Activated CD4-positive, alpha-beta memory T cell treated with anti-CD3 and anti-CD28 coated beads for 36 hours (primary cell): ENCODE measurements around the gene WBP1L. TPM values are rescaled to one million over a fixed set of nuclear protein-coding genes. Genes with fewer than 3 reads are reported as not detected.
A peak's percentile ranks its signal among the peaks of the same experiment; 100 is the strongest.
"Not testable (repeated sequence)": the region's sequence is repeated elsewhere in the genome, so short reads cannot be mapped to it uniquely, and the experiment has no call there.

Experiments
- CTCF ChIA-PET: fragments of 350-600 bp; sonication (Branson Sonifier 250); formaldehyde crosslinking; loops from one replicate; lab custom pipeline; 2021; ENCODE audit warnings: antibody characterized with exemption, inconsistent platforms; lab: Charles Lee
- POLR2A ChIA-PET: fragments of 350-600 bp; sonication (Branson Sonifier 250); formaldehyde crosslinking; loops from one replicate; lab custom pipeline; 2021; ENCODE audit warnings: antibody characterized with exemption; lab: Charles Lee
- DNase-seq: peaks from one replicate; pipeline ENCODE4 v3.0.0-alpha.2; 2020
- H3K27ac Mint-ChIP-seq: one replicate; pipeline ENCODE4 v1.8.0; 2021; ENCODE audit warnings: mixed read lengths
- H3K27me3 Mint-ChIP-seq: one replicate; pipeline ENCODE4 v1.8.0; 2021; ENCODE audit warnings: mixed read lengths
- H3K36me3 Mint-ChIP-seq: one replicate; pipeline ENCODE4 v1.8.0; 2021; ENCODE audit warnings: mixed read lengths
- H3K4me1 Mint-ChIP-seq: one replicate; pipeline ENCODE4 v1.8.0; 2021; ENCODE audit warnings: low read depth, mixed read lengths
- H3K4me3 Mint-ChIP-seq: one replicate; pipeline ENCODE4 v1.8.0; 2021; ENCODE audit warnings: mild to moderate bottlenecking, mixed read lengths
- H3K9me3 Mint-ChIP-seq: one replicate; pipeline ENCODE4 v1.8.0; 2021; ENCODE audit warnings: mixed read lengths
- intact Hi-C: fragments of 100-400 bp; cut with micrococcal nuclease; formaldehyde crosslinking; loops from one replicate; pipeline ENCODE4 v1.15.1; 2023
- total RNA-seq, 2 experiments: library from RNA; stranded (reverse); gene quantifications; one replicate each; pipeline ENCODE4 v1.2.3, GENCODE V29; 2021

Gene WBP1L
- total RNA-seq, 2 experiments from 2014 or later, result 14.6 to 15.9 TPM

- no peaks in the 10 kb centered on the region for H3K27me3 Mint-ChIP-seq
- H3K36me3 Mint-ChIP-seq, result peaks cover 16% of the 10 kb centered on the region
- ChIA-PET POLR2A (interaction anchor here (0.7 to 6.4 kb wide), 8 partner anchors 10 to 71 kb away, joined by 3 to 53 read pairs (median 12); partner anchors contain the start of genes TRIM8 and WBP1L), CTCF (interaction anchor here (0.6 to 3.3 kb wide), 12 partner anchors 8 to 208 kb away, joined by 3 to 27 read pairs (median 4); partner anchors contain the start of genes TRIM8 and WBP1L)
- intact Hi-C loops, result loop anchor here (5.0 kb wide), 2 partner anchors 51 to 281 kb away; partner anchors contain the start of gene CUEDC2
- DNase-seq, result no peak
- H3K4me1 Mint-ChIP-seq, result peaks cover 60% of the 10 kb centered on the region
- peak overlapping the region; percentile 79 for H3K27ac Mint-ChIP-seq
- peak overlapping the region; percentile 84 for H3K4me3 Mint-ChIP-seq
- H3K9me3 Mint-ChIP-seq, result no peaks in the 10 kb centered on the region
Measured at GRCh38 chr10:102712843-102713538, 30.8 kb upstream of the WBP1L start.

DNA sequence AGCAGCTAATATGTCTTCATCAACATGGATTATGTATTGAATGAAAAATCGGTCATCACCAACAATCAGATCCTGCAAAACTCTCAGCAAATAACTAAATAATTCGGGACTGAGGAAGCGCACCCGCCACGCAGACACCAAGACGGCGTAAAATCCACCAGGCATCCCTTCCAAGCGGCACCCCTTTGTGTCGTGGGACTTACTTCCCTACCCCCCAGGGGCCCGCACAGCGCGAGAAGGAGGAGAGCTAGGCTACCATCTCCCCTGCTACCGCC, 30.3 kb upstream of the WBP1L start:
- ChIA-PET CTCF (interaction anchor here (0.6 to 3.3 kb wide), 12 partner anchors 8 to 209 kb away, joined by 3 to 27 read pairs (median 4); partner anchors contain the start of genes TRIM8 and WBP1L), POLR2A (interaction anchor here (0.9 to 6.4 kb wide), 8 partner anchors 11 to 68 kb away, joined by 3 to 53 read pairs (median 12); partner anchors contain the start of genes TRIM8 and WBP1L)
- H3K27ac Mint-ChIP-seq, result peak overlapping the region; percentile 79
- H3K36me3 Mint-ChIP-seq, result peaks cover 18% of the 10 kb centered on the region
- intact Hi-C loops, result loop anchor here (5.0 kb wide), 2 partner anchors 51 to 281 kb away; partner anchors contain the start of gene CUEDC2
- peaks cover 63% of the 10 kb centered on the region for H3K4me1 Mint-ChIP-seq
- no peaks in the 10 kb centered on the region for H3K27me3 Mint-ChIP-seq
- H3K4me3 Mint-ChIP-seq, result peak overlapping the region; percentile 84
- no peaks in the 10 kb centered on the region for H3K9me3 Mint-ChIP-seq
- no peak for DNase-seq

DNA sequence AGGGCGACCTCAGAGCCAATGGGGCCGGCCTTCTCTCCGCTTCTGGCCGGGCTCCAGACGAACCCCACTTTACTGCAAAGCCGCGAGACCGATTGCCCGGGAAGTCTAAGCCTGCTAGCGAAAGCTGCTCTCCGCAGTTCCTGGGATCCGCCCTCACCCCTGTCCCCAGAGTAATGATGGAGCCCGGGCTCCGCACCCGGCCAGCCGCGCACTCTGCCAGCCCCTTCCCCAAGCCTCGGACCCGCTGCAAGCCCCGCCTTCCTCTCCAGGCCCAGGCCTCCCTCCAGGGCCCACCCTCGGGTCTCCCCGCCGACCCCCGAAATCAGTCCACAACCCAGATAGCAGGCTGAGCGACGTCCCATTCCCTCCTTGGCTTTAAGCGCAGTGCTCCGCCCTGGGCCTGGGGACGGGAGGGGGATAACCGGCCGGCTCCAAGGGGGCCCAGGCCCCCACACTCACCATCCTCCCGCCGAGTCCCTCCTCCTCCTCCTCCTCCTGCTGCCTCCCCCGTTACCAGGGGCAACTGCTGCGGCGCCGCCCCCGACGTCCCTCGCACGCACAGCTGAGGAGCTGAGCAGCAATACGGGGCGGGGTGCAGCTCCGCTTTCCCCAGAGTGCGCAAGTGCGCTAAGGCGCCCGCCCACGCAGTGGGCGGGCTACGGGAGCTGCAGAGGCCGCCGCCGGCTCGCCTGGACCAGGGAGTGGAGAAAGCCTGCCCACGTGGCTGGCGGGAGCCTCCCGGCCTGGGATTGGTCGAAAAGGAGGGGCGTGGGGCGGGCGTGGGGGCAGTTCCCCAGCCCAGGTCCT, 29.7 kb upstream of the WBP1L start, which contains the start of gene ARL3:
Gene ARL3, minus strand, starts transcription at position 584 of the 807 bp plus-strand sequence. Its CDS starts 122 bp downstream, at position 462.
- Mint-ChIP-seq H3K4me3 (peak within 1 kb of the TSS; percentile 84), H3K4me1 (peaks cover 63% of the 10 kb centered on the region), H3K36me3 (peaks cover 20% of the 10 kb centered on the region), H3K9me3 (no peaks in the 10 kb centered on the region), H3K27me3 (no peaks in the 10 kb centered on the region), H3K27ac (peak within 1 kb of the TSS; percentile 85)
- CTCF ChIA-PET, result interaction anchor here (0.6 to 3.3 kb wide), 16 partner anchors 8 to 209 kb away, joined by 3 to 27 read pairs (median 4); partner anchors contain the start of genes TRIM8 and WBP1L
- POLR2A ChIA-PET, result interaction anchor here (0.6 to 6.4 kb wide), 15 partner anchors 12 to 896 kb away, joined by 3 to 53 read pairs (median 5); partner anchors contain the start of genes CNNM2, OGA, TRIM8 and WBP1L
- intact Hi-C loops, result loop anchor here (1.0 to 5.0 kb wide), 6 partner anchors 29 to 282 kb away; partner anchors contain the start of genes ACTR1A, CUEDC2 and WBP1L
- DNase-seq, result peak; percentile 99

GRCh38 chr10:102714621-102715455, 28.9 kb upstream of the WBP1L start, which contains the start of gene SFXN2:
SFXN2 (plus strand) TSS chr10:102714636; CDS start chr10:102726637, 12,001 bp downstream.
- H3K27me3 Mint-ChIP-seq, result no peaks in the 10 kb centered on the region
- H3K9me3 Mint-ChIP-seq, result no peaks in the 10 kb centered on the region
- intact Hi-C loops, result loop anchor here (1.0 to 5.0 kb wide), 6 partner anchors 28 to 283 kb away; partner anchors contain the start of genes ACTR1A, CUEDC2 and WBP1L
- peaks cover 24% of the 10 kb centered on the region for H3K36me3 Mint-ChIP-seq
- DNase-seq, result peak; percentile 74
- H3K4me1 Mint-ChIP-seq, result peaks cover 67% of the 10 kb centered on the region
- ChIA-PET CTCF (interaction anchor here (0.8 to 3.3 kb wide), 9 partner anchors 12 to 72 kb away, joined by 3 to 27 read pairs (median 6); partner anchors contain the start of genes TRIM8 and WBP1L), POLR2A (interaction anchor here (0.6 to 6.4 kb wide), 12 partner anchors 12 to 897 kb away, joined by 3 to 53 read pairs (median 6); partner anchors contain the start of genes CNNM2, OGA, TRIM8 and WBP1L)
- H3K27ac Mint-ChIP-seq, result peak within 1 kb of the TSS; percentile 85
- peak within 1 kb of the TSS; percentile 84 for H3K4me3 Mint-ChIP-seq

DNA sequence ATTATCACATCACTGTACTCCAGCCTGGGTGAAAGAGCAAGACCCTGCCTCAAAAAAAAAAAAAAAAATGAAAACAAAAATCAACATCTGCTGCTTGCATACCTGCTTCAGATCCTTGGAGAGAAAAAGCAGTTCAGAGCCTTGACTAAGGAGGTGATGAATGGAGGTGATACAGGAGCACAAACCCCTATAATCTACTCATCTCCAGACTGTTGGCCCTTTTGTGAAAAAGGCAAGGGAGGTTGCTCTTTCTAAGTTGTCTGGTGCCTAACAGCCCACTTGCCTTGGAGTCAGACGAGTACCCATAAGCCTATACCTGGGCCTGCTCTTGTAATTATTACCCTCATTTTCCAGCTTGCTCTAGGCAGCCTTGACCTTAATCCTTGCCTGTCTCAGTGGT, 27.9 kb upstream of the WBP1L start:
- H3K27ac Mint-ChIP-seq, result peak overlapping the region; percentile 28
- H3K36me3 Mint-ChIP-seq, result peaks cover 24% of the 10 kb centered on the region
- no peaks in the 10 kb centered on the region for H3K27me3 Mint-ChIP-seq
- H3K4me1 Mint-ChIP-seq, result peaks cover 62% of the 10 kb centered on the region
- DNase-seq, result no peak
- peak overlapping the region; percentile 63 for H3K4me3 Mint-ChIP-seq
- no peaks in the 10 kb centered on the region for H3K9me3 Mint-ChIP-seq
- ChIA-PET POLR2A (interaction anchor here (6.4 kb wide), 1 partner anchor 70 kb away, joined by 53 read pairs; the partner anchor contains the start of gene TRIM8), CTCF (interaction anchor here (0.9 to 3.3 kb wide), 2 partner anchors 11 to 71 kb away, joined by 5 to 27 read pairs; partner anchors contain the start of gene TRIM8)
- intact Hi-C loops, result loop anchor here (2.0 kb wide), 1 partner anchor 41 kb away; no protein-coding TSS in a partner anchor

- POLR2A ChIA-PET, result interaction anchor here (0.6 kb wide), 1 partner anchor 75 kb away, joined by 3 read pairs; no protein-coding TSS in a partner anchor
- not testable (repeated sequence) for H3K4me3 Mint-ChIP-seq
Measured at GRCh38 chr10:102716900-102717565, 26.7 kb upstream of the WBP1L start.

DNA sequence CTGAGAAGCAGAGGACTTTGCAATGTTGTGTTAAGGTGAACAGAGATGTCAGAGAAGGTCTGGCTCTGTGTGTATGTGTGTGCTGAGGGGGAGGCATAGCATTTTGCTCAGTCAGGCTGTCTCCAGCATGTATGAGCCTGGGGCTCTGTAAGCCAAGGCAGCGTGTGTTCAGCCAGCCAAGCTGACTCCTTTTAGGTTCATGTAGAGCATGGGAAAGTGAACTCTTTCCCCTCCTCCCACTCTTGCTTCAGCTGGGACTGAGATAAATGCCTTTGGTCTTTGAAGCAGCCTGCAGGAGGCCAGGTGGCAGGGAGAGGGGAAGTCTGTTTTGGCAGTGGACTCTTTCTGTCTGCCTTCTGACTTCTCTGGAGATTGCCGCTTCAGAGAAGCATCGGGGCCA, 25.5 kb upstream of the WBP1L start:
- no peak overlapping the region for H3K4me3 Mint-ChIP-seq
- H3K27me3 Mint-ChIP-seq, result no peaks in the 10 kb centered on the region
- CTCF ChIA-PET, result no interaction called here
- H3K4me1 Mint-ChIP-seq, result peaks cover 46% of the 10 kb centered on the region
- peak overlapping the region; percentile 20 for H3K27ac Mint-ChIP-seq
- DNase-seq, result no peak
- no peaks in the 10 kb centered on the region for H3K9me3 Mint-ChIP-seq
- peaks cover 24% of the 10 kb centered on the region for H3K36me3 Mint-ChIP-seq
- POLR2A ChIA-PET, result interaction anchor here (1.5 kb wide), 1 partner anchor 35 kb away, joined by 4 read pairs; no protein-coding TSS in a partner anchor
- intact Hi-C loops, result no loop called here

More at GRCh38 chr10:102716900-102717565, 26.7 kb upstream of the WBP1L start:
- H3K27me3 Mint-ChIP-seq, CTCF ChIA-PET, H3K9me3 Mint-ChIP-seq, H3K27ac Mint-ChIP-seq, DNase-seq, intact Hi-C loops: not testable (repeated sequence)
- H3K4me1 Mint-ChIP-seq, result peaks cover 56% of the 10 kb centered on the region
- peaks cover 24% of the 10 kb centered on the region for H3K36me3 Mint-ChIP-seq

- POLR2A ChIA-PET, result interaction anchor here (1.0 kb wide), 1 partner anchor 35 kb away, joined by 3 read pairs; no protein-coding TSS in a partner anchor
- peaks cover 32% of the 10 kb centered on the region for H3K36me3 Mint-ChIP-seq
- CTCF ChIA-PET, result no interaction called here
- H3K4me3 Mint-ChIP-seq, result no peak overlapping the region
- H3K27me3 Mint-ChIP-seq, result no peaks in the 10 kb centered on the region
- H3K4me1 Mint-ChIP-seq, result peaks cover 40% of the 10 kb centered on the region
- DNase-seq, result no peak
- intact Hi-C loops, result no loop called here
- no peak overlapping the region for H3K27ac Mint-ChIP-seq
- no peaks in the 10 kb centered on the region for H3K9me3 Mint-ChIP-seq
Measured at GRCh38 chr10:102720337-102720736, 23.4 kb upstream of the WBP1L start.

DNA sequence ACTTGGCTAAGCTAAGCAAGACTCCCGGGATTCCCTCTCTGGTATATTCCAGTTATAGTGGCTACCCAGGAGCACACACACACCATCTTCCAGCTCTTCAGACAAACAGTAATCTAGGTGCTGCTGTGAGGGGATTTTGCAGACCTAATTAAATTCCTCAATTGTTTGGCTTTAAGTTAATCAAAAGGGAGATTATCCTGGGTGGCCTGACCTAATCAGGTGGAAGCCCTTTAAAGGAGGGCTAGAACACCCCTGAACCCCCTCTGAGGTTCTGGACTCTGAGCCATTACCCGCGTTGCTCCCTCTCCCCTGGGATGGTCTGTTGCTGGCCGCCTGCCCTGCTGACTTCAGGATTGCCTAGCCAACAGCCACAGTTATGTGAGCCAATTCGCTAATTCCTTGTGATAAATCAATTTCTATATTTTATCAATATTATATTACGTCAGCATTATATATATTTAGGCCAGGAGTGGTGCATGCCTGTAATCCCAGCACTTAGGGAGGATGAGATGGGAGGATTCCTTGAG, 22.9 kb upstream of the WBP1L start:
- no peaks in the 10 kb centered on the region for H3K27me3 Mint-ChIP-seq
- POLR2A ChIA-PET, result interaction anchor here (1.0 kb wide), 1 partner anchor 34 kb away, joined by 3 read pairs; no protein-coding TSS in a partner anchor

DNA sequence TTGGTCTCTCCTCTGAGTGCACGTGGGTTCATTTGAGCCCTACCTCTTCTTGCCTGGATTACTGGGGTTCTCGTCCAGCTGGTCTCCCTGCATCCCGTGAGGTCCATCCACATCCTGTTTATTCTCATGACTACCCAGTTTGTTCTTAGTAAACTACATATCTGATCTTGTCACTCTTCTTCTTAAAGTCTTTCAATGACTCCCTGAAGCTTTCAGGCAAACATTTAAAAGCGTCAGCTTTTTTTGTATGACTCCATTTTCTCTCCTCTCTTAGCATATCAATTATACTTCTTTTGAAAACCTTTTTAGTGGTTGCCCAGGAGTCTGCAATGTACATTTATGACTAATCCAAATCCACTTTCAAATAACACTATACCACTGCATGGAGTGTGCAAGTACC, 21.8 kb upstream of the WBP1L start:
- H3K4me3 Mint-ChIP-seq, result no peak overlapping the region
- peak overlapping the region; percentile 59 for H3K27ac Mint-ChIP-seq
- ChIA-PET POLR2A (no interaction called here), CTCF (interaction anchor here (1.0 to 1.3 kb wide), 3 partner anchors 9 to 612 kb away, joined by 3 to 4 read pairs (median 4); no protein-coding TSS in a partner anchor)
- peaks cover 32% of the 10 kb centered on the region for H3K36me3 Mint-ChIP-seq
- H3K27me3 Mint-ChIP-seq, result no peaks in the 10 kb centered on the region
- intact Hi-C loops, result no loop called here
- peaks cover 27% of the 10 kb centered on the region for H3K4me1 Mint-ChIP-seq
- DNase-seq, result no peak
- no peaks in the 10 kb centered on the region for H3K9me3 Mint-ChIP-seq

More for the DNA sequence above, 22.9 kb upstream of the WBP1L start:
- peaks cover 32% of the 10 kb centered on the region for H3K36me3 Mint-ChIP-seq
- CTCF ChIA-PET, result interaction anchor here (0.8 to 1.3 kb wide), 3 partner anchors 31 to 613 kb away, joined by 3 to 4 read pairs (median 4); no protein-coding TSS in a partner anchor
- H3K9me3 Mint-ChIP-seq, result no peaks in the 10 kb centered on the region
- no peak for DNase-seq
- no peak overlapping the region for H3K4me3 Mint-ChIP-seq
- peaks cover 36% of the 10 kb centered on the region for H3K4me1 Mint-ChIP-seq
- intact Hi-C loops, result no loop called here
- H3K27ac Mint-ChIP-seq, result no peak overlapping the region
